ENCODE measurements around the gene OXER1.
A peak's percentile ranks its signal among the peaks of the same experiment; 100 is the strongest.

OXER1 gene

DNA sequence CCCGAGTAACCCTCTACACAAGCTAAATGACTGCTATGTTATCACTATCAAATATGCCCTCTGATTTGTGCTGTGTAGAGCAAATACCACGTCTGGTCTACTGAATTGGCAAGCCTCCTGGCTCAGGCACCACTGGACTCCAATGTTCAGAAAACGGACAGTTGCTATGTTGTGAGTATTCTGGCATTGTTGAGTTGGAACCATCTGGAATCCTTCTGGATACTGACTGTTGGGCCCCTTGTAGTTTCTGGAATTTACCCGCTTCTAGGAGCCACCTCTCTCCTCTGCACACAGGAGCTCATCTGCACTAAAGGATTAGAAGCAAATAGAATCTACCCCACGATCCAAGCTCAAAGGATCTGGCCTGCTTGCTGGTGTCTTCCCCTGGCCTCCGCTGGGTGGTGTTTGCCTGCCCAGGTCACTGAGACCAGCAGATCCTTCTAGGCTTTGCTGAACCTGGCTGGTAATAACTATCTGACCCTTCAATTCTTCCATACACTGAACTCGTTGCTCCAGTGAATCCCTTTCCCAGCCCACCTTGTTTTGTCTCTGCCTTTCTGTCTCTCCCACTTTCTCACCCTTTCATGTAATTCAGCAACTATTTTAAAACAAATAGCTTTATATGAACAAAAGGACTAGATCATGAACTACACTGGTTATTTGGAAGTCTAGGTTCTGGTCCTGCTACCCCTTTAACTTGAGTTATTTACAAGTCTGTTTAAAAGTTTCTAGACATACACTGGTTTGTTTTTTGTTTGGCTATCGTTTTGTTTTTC is 30.5 kb upstream of the OXER1 start:
- TF ChIP-seq, protein P1, sequence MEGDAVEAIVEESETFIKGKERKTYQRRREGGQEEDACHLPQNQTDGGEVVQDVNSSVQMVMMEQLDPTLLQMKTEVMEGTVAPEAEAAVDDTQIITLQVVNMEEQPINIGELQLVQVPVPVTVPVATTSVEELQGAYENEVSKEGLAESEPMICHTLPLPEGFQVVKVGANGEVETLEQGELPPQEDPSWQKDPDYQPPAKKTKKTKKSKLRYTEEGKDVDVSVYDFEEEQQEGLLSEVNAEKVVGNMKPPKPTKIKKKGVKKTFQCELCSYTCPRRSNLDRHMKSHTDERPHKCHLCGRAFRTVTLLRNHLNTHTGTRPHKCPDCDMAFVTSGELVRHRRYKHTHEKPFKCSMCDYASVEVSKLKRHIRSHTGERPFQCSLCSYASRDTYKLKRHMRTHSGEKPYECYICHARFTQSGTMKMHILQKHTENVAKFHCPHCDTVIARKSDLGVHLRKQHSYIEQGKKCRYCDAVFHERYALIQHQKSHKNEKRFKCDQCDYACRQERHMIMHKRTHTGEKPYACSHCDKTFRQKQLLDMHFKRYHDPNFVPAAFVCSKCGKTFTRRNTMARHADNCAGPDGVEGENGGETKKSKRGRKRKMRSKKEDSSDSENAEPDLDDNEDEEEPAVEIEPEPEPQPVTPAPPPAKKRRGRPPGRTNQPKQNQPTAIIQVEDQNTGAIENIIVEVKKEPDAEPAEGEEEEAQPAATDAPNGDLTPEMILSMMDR (IDR thresholded peaks at IDR 0.05; ENCODE audit: low read depth, low read length) = peak; percentile 57
- no peak overlapping the region for H3K4me3 ChIP-seq (replicated peaks in 1 of 2; ENCODE audit: low read depth in 2 of 2, low read length in 2 of 2)
- peak; percentile 39 to 44 for DNase-seq (ENCODE audit: low read depth in 2 of 2)

DNA sequence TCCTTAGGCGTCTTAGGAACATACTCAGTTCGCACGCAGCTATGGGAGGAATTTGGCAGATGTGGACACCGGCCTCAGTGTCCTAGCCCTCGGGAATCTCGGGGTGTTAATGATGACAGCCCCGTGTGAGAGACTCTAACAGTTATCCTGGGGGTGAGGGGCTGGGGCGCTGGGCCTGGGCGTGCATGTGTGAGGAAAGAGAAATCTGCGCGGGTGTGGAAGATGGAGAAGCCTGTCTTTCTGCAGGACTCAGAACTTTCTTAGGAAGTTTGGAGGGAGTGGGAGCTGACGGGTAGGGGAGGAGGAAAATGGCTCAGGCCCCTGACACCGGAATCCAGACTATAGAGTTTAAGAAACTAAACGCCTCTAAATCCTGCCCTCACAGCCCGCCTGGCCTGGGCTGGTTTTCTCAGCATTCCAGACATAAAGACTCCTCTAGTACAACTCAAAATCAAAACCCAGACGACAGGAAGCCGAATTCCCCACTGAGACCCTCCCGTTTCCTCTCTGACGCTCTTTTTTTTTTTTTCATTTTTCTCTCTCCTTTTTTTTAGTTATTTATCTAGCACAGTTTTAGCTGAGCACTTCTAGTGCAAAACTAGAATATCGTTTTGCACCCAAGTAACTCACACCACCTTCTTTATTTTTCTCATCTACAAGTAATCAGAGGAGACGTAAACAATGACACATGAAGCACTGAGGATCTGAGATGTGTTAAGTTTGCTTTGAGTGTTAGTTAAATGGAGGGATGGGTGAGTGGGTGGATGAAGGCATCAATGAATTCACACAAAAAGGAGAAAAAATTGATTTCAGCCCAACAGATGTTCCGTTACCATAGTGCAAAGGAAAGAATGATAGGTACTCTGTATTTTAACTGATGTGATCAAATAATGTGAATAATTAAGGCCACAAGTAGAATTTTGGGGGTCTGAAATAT is 29.7 kb upstream of the OXER1 start:
- TF ChIP-seq, protein P1 (IDR thresholded peaks at IDR 0.05; ENCODE audit: low read depth, low read length) = no peak
- H3K4me3 ChIP-seq (replicated peaks in 1 of 2; ENCODE audit: low read depth in 2 of 2, low read length in 2 of 2) = no peak overlapping the region
- no peak for DNase-seq (ENCODE audit: low read depth in 2 of 2)

DNA sequence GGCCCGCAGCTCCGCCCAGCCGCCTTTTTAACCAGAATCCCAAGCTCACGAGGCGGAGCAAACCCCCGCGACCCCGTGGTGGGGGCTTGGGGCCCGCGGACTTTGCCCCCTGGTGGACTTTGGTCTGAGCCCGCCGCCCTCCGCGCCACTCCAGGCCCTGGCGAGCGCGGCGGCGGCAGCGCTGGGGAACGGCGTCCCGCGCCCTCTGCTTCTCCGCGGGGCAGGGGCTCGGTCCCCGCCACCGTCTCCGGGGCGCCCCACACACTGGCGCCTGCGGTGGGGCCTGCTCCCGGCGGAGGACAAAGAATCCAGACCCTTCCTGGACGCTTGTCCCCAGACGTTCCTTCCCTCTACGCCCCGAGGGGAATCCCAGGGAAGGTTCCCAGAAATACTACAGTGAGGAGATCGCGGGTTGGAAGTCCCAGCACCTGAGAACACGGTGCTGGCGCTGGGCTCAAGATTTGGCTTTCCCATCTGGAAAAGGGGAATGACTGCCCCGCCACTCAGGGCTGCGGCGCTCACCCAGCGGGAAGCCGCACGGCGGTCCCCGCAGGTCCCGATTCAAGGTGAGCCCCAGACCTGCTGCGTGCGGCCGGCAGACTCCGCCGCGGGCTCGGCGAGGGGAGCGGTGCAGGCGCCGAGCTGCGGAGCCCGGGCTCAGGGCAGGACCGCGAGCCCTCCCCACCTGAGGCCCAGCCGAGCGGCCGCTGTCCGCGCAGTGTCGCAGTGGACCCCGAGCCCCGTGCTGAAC is 28.8 kb upstream of the OXER1 start, which contains the start of gene HAAO:
Gene HAAO (minus strand): TSS at position 1 of the 751 bp plus-strand sequence. CDS start 47 bp downstream, outside the sequence.
- TF ChIP-seq, protein P1 (IDR thresholded peaks at IDR 0.05; ENCODE audit: low read depth, low read length) = no peak
- H3K4me3 ChIP-seq (replicated peaks in 1 of 2; ENCODE audit: low read depth in 2 of 2, low read length in 2 of 2) = peak within 1 kb of the TSS; percentile 23 to 32
- DNase-seq (ENCODE audit: low read depth in 2 of 2) = no peak

DNA sequence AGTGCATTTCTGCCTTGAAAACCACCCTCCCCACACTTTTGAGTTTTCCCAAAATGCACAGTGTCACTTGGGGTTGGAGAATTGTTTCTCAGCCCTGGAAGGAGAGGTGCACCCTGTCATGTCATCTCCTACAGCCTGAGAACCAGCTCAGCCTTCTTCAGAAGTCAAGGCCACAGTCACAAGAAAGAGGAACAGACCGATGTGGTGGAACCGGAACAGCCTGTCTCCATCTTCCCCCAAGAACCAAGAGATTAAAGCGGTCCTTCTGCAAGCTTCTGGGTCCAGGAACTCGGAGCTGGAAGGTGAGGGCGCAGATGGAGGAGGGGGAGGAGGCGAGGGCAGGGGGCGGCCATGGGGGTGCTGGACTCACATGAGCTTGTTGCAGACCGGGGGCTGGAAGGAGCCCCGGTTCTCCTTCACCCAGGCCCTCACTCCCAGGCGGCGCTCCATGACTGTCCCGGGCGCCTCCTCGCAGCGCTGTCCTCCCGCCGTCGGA is 28.2 kb upstream of the OXER1 start:
- TF ChIP-seq, protein P1 (IDR thresholded peaks at IDR 0.05; ENCODE audit: low read depth, low read length) = no peak
- H3K4me3 ChIP-seq (replicated peaks in 1 of 2; ENCODE audit: low read depth in 2 of 2, low read length in 2 of 2) = peak overlapping the region; percentile 21 to 32
- DNase-seq (ENCODE audit: low read depth in 2 of 2) = no peak

DNA sequence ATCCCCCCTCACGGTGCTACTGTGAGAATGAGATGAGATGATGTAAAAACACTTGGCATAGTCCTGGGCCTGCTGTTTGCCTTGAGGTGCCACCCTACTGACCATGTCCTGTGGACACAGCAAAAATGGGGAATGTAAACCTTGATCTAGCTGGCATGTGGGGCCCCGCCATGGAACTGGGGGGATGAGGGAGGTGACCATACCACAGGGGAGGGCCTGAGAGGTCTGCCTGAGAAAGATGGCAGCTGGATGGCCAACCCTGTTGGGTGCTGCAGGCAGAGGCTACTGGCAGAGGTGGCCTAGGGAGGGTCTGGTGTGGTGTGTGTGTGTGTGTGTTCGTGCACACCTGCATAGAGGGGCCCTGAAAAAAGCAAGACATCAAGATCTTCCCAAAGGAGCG is 27.7 kb upstream of the OXER1 start:
- TF ChIP-seq, protein P1 (IDR thresholded peaks at IDR 0.05; ENCODE audit: low read depth, low read length) = no peak
- DNase-seq (ENCODE audit: low read depth in 2 of 2) = no peak
- H3K4me3 ChIP-seq (replicated peaks in 1 of 2; ENCODE audit: low read depth in 2 of 2, low read length in 2 of 2) = no peak overlapping the region

DNA sequence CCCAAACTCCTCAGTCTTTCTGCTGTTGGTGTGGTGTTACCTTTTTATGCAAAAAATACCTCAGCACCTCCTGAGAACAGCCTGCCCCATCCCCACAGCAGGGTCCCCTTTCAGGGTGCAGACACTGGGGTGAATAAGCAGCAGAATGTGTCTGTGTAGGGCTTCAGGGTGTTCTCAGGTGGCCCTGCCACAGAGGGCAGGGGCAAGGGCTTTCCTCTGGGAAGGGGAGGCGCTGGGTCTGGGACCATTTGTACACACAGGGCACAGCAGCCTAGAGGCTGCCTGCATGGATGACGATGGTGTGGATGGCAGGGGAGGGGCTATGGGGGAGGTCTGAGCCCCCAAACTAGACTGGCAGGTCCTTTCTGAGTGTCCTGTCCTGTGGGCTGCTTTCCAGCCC is 25.8 kb upstream of the OXER1 start:
- TF ChIP-seq, protein P1 (IDR thresholded peaks at IDR 0.05; ENCODE audit: low read depth, low read length) = no peak
- H3K4me3 ChIP-seq (replicated peaks in 1 of 2; ENCODE audit: low read depth in 2 of 2, low read length in 2 of 2) = no peak overlapping the region
- no peak for DNase-seq (ENCODE audit: low read depth in 2 of 2)
